Measurements from ENCODE around the gene GUCY1A2.

GUCY1A2 gene

GRCh38 chr11:106724293-106724892, 293.9 kb downstream of the GUCY1A2 start:
- no peak for DNase-seq

DNA sequence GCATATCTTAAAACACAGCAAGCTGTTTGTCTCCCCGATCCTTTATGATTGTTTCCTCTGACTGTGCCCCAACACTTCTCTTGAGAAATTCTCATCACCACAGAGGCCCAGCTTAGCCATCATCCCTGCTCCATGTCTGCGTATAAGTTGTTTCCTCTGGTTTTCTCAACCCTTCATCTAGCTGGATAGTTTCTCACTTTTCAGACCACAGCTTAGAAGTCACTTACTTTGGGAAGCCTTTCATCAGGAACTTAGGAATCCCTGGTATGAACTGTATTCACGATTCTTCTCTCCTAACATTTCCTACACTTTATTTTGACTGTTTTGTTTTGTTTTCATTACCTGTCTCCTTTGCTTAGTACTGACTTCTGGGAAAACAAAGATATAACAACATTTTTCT, 295.2 kb downstream of the GUCY1A2 start:
- DNase-seq: no peak

- no peak for DNase-seq
These were observed 301.1 kb downstream of the GUCY1A2 start for GRCh38 chr11:106717222-106717621.

DNA sequence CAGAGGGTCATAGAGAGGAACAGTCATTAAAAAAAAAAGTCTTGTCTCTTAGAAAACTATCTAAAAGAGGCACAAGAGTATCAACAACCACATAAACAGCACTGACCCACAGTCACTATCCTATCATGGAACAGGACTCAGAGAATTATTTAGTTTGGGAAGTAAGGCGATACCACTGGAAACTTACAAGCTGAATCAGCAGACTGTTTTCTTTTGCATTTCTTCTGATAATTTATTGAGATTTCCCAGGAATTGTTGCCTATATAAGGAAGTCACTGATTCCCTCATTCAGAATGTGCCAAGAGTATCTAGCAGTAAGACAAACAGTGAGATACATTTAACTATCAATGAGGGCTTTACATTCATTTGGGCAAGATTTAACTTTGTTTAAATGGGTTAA, 304.1 kb downstream of the GUCY1A2 start:
- no peak for DNase-seq

DNA sequence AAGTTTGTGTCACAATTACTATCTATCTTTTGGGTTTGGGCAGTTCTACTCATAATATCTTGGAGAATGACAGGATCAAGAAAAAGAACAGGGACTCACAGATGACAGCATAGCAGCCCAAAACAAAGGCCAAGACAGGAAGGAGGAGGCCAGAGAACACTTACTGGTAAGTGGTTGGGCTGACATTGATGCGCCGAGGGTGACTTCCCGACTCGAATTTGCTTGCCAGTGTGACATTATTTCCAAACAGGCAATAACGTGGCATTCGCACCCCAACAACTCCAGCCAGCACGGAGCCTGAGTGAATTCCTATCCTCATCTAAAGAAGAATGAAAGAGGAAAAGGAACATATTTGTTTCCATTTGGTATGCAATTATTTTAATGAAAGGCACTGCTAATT, 309.9 kb downstream of the GUCY1A2 start:
- no peak for DNase-seq

DNA sequence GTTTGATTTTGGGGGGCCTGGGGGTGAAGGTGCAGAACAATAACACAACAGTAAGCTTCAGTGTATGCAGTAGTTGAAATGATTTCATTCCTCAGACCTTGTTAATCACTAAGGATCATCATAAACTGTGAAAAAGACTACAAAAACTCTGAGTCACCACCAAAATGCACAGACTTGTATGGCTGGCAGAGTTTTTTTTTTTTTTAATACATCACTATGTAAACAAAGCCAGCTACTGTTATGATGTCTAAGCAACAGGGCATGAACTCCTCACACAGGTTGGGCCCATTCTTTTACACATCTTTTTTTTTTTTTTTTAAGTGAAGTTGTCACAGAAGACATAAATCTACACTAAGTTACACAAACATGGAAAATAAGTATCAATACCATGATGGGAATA, 311.9 kb downstream of the GUCY1A2 start:
- no peak for DNase-seq

DNA sequence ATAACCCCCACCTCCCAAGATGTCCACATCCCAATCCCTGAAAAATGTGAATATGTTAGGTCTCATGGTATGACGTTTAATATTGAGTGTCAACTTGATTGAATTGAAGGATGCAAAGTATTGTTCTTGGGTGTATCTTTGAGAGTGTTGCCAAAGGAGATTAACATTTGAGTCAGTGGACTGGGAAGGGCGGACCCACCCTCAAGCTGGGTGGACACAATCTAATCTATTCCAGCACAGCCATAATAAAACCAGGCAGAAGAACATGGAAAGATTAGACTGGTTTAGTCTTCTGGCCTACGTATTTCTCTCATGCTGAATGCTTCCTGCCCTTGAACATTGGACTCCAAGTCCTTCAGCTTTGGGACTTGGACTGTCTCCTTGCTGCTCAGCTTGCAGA, 315.5 kb downstream of the GUCY1A2 start:
- DNase-seq: no peak

GRCh38 chr11:106697058-106697457, 321.2 kb downstream of the GUCY1A2 start:
- DNase-seq: no peak

- no peak for DNase-seq
These were observed 322.8 kb downstream of the GUCY1A2 start for GRCh38 chr11:106695506-106695905.

GRCh38 chr11:106694501-106694900, 323.8 kb downstream of the GUCY1A2 start:
- no peak for DNase-seq

DNA sequence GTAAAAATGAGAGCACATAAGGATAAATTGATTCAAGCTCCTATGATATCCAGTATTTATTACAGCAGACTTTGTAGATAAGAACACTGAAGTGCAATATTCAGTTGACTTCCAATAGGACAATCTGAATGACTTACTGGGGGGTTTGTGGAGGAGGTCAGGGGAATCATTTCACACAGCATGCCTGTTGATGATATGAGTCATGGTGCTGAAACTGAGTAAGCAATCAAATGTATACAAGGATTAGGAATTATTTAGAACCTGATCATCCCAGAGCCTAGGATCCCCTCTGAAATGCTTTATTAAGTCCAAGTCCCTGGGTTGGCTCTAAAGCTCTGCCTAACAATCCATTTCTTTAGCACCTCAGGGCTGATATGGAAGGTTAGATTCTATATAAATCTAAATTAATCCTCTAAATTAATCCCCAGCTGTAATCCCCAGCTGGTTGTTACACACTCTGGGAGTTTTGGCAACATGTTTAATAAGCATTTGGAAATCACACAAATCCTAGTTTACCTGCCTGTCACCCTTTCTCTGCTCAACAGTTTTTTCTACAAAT, 326.4 kb downstream of the GUCY1A2 start:
- no peak for DNase-seq

DNA sequence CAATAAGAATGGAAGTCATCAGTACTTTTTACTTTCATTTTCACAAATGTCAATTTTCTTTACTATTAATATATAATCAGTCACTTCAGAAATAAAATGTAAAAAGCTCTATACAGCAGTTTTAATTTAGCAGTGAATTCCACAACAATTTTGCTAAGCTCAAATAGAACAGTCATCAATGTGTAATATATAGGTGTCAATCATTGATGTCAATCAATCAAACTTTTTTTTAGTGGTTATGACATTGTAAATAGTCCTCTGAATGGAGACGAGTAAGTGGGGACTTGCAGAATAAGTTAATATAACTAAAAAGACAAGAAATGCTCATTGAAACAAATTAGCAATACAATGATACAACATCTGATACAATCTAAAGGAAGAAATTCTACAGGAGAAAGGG, 327.4 kb downstream of the GUCY1A2 start:
- DNase-seq: no peak

- no peak for DNase-seq
These were observed 333.3 kb downstream of the GUCY1A2 start for GRCh38 chr11:106684944-106685343.

- DNase-seq: no peak
These were observed 334.8 kb downstream of the GUCY1A2 start for GRCh38 chr11:106683435-106683834.

DNA sequence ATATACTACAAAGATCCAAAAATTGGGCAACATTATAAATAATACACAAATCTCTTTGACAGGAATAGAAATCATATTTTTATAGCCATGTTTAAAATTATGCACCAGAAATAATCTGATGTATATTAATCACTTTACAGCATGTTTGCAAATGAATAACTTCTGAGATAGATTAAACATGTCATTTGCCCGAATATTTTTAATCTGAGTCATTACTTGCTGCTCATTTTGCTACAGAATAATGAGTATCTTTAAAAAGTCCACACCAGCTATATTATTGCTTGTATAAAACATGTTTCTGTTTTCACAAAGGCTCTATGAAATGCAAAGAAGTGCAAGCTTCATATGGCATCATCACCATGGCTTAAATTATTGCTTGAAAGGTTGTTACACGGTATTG, 336.8 kb downstream of the GUCY1A2 start:
- DNase-seq: no peak

- no peak for DNase-seq
These were observed 338.7 kb downstream of the GUCY1A2 start for GRCh38 chr11:106679581-106679980.

GRCh38 chr11:106679181-106679580, 339.1 kb downstream of the GUCY1A2 start:
- DNase-seq: no peak

DNA sequence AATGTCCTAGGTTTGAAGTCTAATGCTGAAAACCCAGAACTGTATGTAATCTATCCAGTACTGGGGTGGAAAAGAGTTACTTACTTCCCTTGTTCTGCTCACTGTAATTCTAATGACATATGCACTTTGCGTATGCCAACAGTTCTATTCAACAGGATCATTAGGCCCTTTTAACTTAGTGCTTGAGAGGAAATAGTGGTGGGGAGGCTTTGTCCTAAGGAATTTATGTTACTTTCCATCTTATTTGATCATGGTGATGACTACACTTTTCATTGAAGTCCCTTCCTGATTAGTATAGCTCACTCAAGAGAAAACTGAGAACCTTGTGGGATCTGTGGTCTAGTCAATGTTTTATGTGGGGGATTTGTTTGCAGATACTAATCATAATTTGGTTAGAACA, 348.2 kb downstream of the GUCY1A2 start:
- DNase-seq: no peak

DNA sequence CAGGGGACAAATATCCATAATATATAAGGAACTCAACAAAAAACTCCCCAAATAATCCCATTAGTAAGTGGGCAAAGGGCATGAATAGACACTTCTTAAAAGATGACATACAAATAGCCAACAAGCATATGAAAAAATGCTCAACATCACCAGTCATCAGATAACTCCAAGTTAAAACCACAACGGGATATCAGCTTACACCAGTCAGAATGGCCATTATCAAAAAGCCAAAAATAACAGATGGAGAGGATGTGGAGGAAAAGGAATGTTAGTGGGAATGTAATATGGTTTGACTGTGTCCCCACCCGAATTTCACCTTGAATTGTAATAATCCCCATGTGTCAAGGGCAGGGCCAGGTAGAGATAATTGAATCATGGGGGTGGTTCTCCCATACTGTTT, 350.1 kb downstream of the GUCY1A2 start:
- no peak for DNase-seq

- no peak for DNase-seq
These were observed 361.6 kb downstream of the GUCY1A2 start for GRCh38 chr11:106656646-106657045.

DNA sequence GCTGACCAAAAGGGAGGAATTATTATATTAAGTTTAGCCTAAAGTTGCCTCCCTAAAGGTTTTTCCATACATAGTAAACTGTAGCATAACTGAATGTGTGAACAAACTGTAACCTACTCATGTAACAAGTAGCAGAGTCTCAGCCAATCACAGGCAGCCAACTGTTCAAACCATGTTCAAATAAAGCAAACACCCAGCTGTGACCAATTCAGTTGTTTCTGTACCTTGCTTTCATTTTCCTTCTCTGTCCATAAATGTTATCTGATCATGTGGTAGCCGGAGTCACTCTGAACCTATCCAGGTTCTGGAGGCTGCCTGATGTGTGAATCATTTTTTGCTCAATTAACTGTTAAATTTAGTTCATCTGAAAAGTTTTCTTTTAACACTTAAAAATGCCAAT, 373.5 kb downstream of the GUCY1A2 start:
- no peak for DNase-seq

GRCh38 chr11:106642331-106642730, 375.9 kb downstream of the GUCY1A2 start:
- DNase-seq: no peak

DNA sequence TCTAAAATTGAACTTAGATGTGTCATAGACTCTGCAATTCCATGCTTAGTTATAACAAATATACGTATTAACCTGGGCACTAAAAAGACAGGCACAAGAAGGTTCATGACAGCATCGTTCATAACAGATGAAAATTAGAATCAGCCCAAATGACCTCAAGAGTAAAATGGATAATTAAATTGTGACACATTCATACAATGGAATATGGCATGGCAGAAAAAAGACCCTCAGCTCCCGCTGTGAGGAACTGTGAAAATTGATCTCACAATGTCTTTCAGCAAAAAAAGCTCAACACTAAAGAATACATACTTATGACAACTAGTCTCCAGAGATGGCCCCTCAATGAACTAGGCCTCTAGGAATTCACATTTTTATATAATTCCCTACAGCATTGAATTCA, 386.0 kb downstream of the GUCY1A2 start:
- no peak for DNase-seq

DNA sequence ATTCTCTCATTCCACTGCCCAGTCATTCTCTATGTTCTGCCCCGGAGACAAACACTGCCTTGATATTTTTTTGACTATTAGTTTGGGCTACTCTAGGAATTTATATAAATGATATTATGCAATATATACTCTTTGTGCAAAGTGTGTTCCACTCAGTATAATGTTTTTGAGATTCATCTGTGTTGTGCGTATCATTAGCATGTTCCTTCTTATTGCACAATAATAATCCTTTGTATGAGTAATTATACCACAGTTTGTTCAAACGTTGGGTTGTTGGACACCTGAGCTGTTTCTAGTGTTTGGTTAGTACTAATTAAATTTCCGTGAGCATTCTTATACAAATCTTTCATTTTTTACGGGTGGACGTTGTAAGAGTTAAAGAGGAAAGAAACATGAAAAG, 390.6 kb downstream of the GUCY1A2 start:
- DNase-seq: no peak

GRCh38 chr11:106625566-106625965, 392.7 kb downstream of the GUCY1A2 start:
- DNase-seq: no peak
